ENCODE measurements around the gene SORCS2.

DNA sequence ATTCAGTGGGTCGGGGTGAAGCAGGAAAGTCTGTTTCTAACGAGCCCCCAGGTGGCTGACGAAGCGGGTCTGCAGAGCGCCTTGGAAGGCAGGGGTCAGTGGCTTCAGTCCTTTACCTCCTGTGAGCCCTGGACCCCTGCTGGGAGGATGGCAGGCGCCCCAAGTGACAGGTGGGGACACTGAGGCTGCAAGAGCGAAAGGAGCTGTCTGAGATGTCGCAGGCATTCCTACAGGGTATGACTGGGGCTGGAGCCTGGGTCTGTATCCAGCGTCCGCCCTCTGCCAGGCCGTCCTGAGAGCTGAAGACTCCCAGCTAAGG is 139.3 kb downstream of the SORCS2 start:
- TF ChIP-seq, protein P1, sequence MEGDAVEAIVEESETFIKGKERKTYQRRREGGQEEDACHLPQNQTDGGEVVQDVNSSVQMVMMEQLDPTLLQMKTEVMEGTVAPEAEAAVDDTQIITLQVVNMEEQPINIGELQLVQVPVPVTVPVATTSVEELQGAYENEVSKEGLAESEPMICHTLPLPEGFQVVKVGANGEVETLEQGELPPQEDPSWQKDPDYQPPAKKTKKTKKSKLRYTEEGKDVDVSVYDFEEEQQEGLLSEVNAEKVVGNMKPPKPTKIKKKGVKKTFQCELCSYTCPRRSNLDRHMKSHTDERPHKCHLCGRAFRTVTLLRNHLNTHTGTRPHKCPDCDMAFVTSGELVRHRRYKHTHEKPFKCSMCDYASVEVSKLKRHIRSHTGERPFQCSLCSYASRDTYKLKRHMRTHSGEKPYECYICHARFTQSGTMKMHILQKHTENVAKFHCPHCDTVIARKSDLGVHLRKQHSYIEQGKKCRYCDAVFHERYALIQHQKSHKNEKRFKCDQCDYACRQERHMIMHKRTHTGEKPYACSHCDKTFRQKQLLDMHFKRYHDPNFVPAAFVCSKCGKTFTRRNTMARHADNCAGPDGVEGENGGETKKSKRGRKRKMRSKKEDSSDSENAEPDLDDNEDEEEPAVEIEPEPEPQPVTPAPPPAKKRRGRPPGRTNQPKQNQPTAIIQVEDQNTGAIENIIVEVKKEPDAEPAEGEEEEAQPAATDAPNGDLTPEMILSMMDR (IDR thresholded peaks at IDR 0.05; ENCODE audit: low read length) = no peak
- TF ChIP-seq EZH2 (IDR thresholded peaks at IDR 0.05; ENCODE audit: borderline replicate concordance, low read length) = no peak

Measured in OCI-LY1 (cell line).